Measurements from ENCODE around the gene XIRP1. TPM values are rescaled to one million over a fixed set of nuclear protein-coding genes. Genes with fewer than 3 reads are reported as not detected.

XIRP1 gene
- total RNA-seq, 1 experiment from 2014 or later: not detected

- Histone ChIP-seq H3K27me3 (ENCODE audit: control insufficient read depth, insufficient read depth, low read length) (no peaks in the 10 kb centered on the region), H3K4me3 (ENCODE audit: insufficient read depth, low read depth, low read length) (no peak overlapping the region), H3K36me3 (replicated peaks; ENCODE audit: control insufficient read depth, insufficient read depth, low read length) (no peaks in the 10 kb centered on the region)
- DNase-seq: no peak
Observed at GRCh38 chr3:39216176-39216790, 23.9 kb upstream of the XIRP1 start.

- Histone ChIP-seq H3K27me3 (ENCODE audit: control insufficient read depth, insufficient read depth, low read length) (no peaks in the 10 kb centered on the region), H3K36me3 (replicated peaks; ENCODE audit: control insufficient read depth, insufficient read depth, low read length) (no peaks in the 10 kb centered on the region), H3K4me3 (ENCODE audit: insufficient read depth, low read depth, low read length) (no peak overlapping the region)
- DNase-seq: no peak
Observed at GRCh38 chr3:39213613-39214012, 21.2 kb upstream of the XIRP1 start.

GRCh38 chr3:39212665-39213064 lies 20.3 kb upstream of the XIRP1 start:
- no peak for DNase-seq
- Histone ChIP-seq H3K36me3 (replicated peaks; ENCODE audit: control insufficient read depth, insufficient read depth, low read length) (no peaks in the 10 kb centered on the region), H3K4me3 (ENCODE audit: insufficient read depth, low read depth, low read length) (no peak overlapping the region), H3K27me3 (ENCODE audit: control insufficient read depth, insufficient read depth, low read length) (no peaks in the 10 kb centered on the region)

- no peak overlapping the region for H3K4me3 ChIP-seq (ENCODE audit: insufficient read depth, low read depth, low read length)
- peak; percentile 53 for DNase-seq
- no peaks in the 10 kb centered on the region for H3K27me3 ChIP-seq (ENCODE audit: control insufficient read depth, insufficient read depth, low read length)
- H3K36me3 ChIP-seq (replicated peaks; ENCODE audit: control insufficient read depth, insufficient read depth, low read length): no peaks in the 10 kb centered on the region
Observed at GRCh38 chr3:39211332-39212130, 19.1 kb upstream of the XIRP1 start.

GRCh38 chr3:39210078-39210477 lies 17.7 kb upstream of the XIRP1 start:
- Histone ChIP-seq H3K27me3 (ENCODE audit: control insufficient read depth, insufficient read depth, low read length) (no peaks in the 10 kb centered on the region), H3K4me3 (ENCODE audit: insufficient read depth, low read depth, low read length) (no peak overlapping the region), H3K36me3 (replicated peaks; ENCODE audit: control insufficient read depth, insufficient read depth, low read length) (no peaks in the 10 kb centered on the region)
- no peak for DNase-seq

GRCh38 chr3:39209329-39209970 lies 17.1 kb upstream of the XIRP1 start:
- H3K4me3 ChIP-seq (ENCODE audit: insufficient read depth, low read depth, low read length): no peak overlapping the region
- DNase-seq: no peak

GRCh38 chr3:39208463-39209055 lies 16.2 kb upstream of the XIRP1 start:
- DNase-seq: peak; percentile 67
- no peak overlapping the region for H3K4me3 ChIP-seq (ENCODE audit: insufficient read depth, low read depth, low read length)

More at GRCh38 chr3:39209329-39209970, 17.1 kb upstream of the XIRP1 start:
- no peaks in the 10 kb centered on the region for H3K36me3 ChIP-seq (replicated peaks; ENCODE audit: control insufficient read depth, insufficient read depth, low read length)
- no peaks in the 10 kb centered on the region for H3K27me3 ChIP-seq (ENCODE audit: control insufficient read depth, insufficient read depth, low read length)

GRCh38 chr3:39207361-39208186 lies 15.2 kb upstream of the XIRP1 start:
- Histone ChIP-seq H3K4me3 (ENCODE audit: insufficient read depth, low read depth, low read length) (no peak overlapping the region), H3K27me3 (ENCODE audit: control insufficient read depth, insufficient read depth, low read length) (no peaks in the 10 kb centered on the region), H3K36me3 (replicated peaks; ENCODE audit: control insufficient read depth, insufficient read depth, low read length) (no peaks in the 10 kb centered on the region)
- DNase-seq: no peak

More at GRCh38 chr3:39208463-39209055, 16.2 kb upstream of the XIRP1 start:
- Histone ChIP-seq H3K36me3 (replicated peaks; ENCODE audit: control insufficient read depth, insufficient read depth, low read length) (no peaks in the 10 kb centered on the region), H3K27me3 (ENCODE audit: control insufficient read depth, insufficient read depth, low read length) (no peaks in the 10 kb centered on the region)

- H3K4me3 ChIP-seq (ENCODE audit: insufficient read depth, low read depth, low read length): no peak overlapping the region
Observed at GRCh38 chr3:39205919-39206516, 13.6 kb upstream of the XIRP1 start.

GRCh38 chr3:39205131-39205530 lies 12.7 kb upstream of the XIRP1 start:
- no peak for DNase-seq
- H3K27me3 ChIP-seq (ENCODE audit: control insufficient read depth, insufficient read depth, low read length): no peaks in the 10 kb centered on the region
- H3K4me3 ChIP-seq (ENCODE audit: insufficient read depth, low read depth, low read length): no peak overlapping the region
- no peaks in the 10 kb centered on the region for H3K36me3 ChIP-seq (replicated peaks; ENCODE audit: control insufficient read depth, insufficient read depth, low read length)

More at GRCh38 chr3:39205919-39206516, 13.6 kb upstream of the XIRP1 start:
- DNase-seq: no peak
- Histone ChIP-seq H3K36me3 (replicated peaks; ENCODE audit: control insufficient read depth, insufficient read depth, low read length) (no peaks in the 10 kb centered on the region), H3K27me3 (ENCODE audit: control insufficient read depth, insufficient read depth, low read length) (no peaks in the 10 kb centered on the region)

- no peaks in the 10 kb centered on the region for H3K36me3 ChIP-seq (replicated peaks; ENCODE audit: control insufficient read depth, insufficient read depth, low read length)
- no peak for DNase-seq
- no peaks in the 10 kb centered on the region for H3K27me3 ChIP-seq (ENCODE audit: control insufficient read depth, insufficient read depth, low read length)
- no peak overlapping the region for H3K4me3 ChIP-seq (ENCODE audit: insufficient read depth, low read depth, low read length)
Observed at GRCh38 chr3:39203860-39204259, 11.5 kb upstream of the XIRP1 start.

- no peaks in the 10 kb centered on the region for H3K27me3 ChIP-seq (ENCODE audit: control insufficient read depth, insufficient read depth, low read length)
- no peaks in the 10 kb centered on the region for H3K36me3 ChIP-seq (replicated peaks; ENCODE audit: control insufficient read depth, insufficient read depth, low read length)
- no peak overlapping the region for H3K4me3 ChIP-seq (ENCODE audit: insufficient read depth, low read depth, low read length)
- DNase-seq: no peak
Observed at GRCh38 chr3:39203402-39203801, 11.0 kb upstream of the XIRP1 start.

GRCh38 chr3:39202094-39202493 lies 9.7 kb upstream of the XIRP1 start:
- Histone ChIP-seq H3K36me3 (replicated peaks; ENCODE audit: control insufficient read depth, insufficient read depth, low read length) (no peaks in the 10 kb centered on the region), H3K4me3 (ENCODE audit: insufficient read depth, low read depth, low read length) (no peak overlapping the region), H3K27me3 (ENCODE audit: control insufficient read depth, insufficient read depth, low read length) (no peaks in the 10 kb centered on the region)
- no peak for DNase-seq

Data from H7 (cell line).